ENCODE results near the gene CNGB1. TPM values are rescaled to one million over a fixed set of nuclear protein-coding genes. Genes with fewer than 3 reads are reported as not detected.

Gene CNGB1
- polyA plus RNA-seq, 1 experiment: not detected

DNA sequence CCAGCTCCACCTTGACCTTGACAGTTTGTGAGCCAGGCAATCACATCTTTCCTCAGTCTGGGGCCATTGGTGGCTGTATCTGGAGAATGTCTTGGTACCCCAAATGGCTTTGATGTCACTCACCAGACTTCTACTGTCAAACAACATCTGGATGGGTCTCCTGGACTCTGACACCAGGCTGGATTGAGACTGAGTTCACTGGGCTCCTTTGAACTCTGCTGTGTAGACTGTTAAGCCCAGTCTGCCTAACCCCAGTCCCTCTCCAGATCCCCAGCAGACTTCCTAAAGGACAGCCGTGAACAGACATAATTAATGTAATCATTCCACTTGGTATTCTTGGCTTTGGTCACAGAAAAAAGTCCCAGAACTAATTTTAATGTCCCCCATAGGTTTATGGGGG is 84.5 kb downstream of the CNGB1 start:
- ChIA-PET POLR2A (no interaction called here), CTCF (interaction anchor here (1.8 kb wide), 1 partner anchor 20 kb away, joined by 5 read pairs; no protein-coding TSS in a partner anchor)
- Histone ChIP-seq H3K4me3 (ENCODE audit: low read depth, low read length) (no peak overlapping the region), H3K36me3 (ENCODE audit: control insufficient read depth, insufficient read depth, low read length) (no peaks in the 10 kb centered on the region), H3K27me3 (ENCODE audit: control insufficient read depth, insufficient read depth, low read length) (peaks cover 13% of the 10 kb centered on the region)
- DNase-seq (ENCODE audit: low read depth): no peak
- TF ChIP-seq, protein P1, sequence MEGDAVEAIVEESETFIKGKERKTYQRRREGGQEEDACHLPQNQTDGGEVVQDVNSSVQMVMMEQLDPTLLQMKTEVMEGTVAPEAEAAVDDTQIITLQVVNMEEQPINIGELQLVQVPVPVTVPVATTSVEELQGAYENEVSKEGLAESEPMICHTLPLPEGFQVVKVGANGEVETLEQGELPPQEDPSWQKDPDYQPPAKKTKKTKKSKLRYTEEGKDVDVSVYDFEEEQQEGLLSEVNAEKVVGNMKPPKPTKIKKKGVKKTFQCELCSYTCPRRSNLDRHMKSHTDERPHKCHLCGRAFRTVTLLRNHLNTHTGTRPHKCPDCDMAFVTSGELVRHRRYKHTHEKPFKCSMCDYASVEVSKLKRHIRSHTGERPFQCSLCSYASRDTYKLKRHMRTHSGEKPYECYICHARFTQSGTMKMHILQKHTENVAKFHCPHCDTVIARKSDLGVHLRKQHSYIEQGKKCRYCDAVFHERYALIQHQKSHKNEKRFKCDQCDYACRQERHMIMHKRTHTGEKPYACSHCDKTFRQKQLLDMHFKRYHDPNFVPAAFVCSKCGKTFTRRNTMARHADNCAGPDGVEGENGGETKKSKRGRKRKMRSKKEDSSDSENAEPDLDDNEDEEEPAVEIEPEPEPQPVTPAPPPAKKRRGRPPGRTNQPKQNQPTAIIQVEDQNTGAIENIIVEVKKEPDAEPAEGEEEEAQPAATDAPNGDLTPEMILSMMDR (IDR thresholded peaks at IDR 0.05; ENCODE audit: insufficient read depth, low read depth, low read length): no peak

DNA sequence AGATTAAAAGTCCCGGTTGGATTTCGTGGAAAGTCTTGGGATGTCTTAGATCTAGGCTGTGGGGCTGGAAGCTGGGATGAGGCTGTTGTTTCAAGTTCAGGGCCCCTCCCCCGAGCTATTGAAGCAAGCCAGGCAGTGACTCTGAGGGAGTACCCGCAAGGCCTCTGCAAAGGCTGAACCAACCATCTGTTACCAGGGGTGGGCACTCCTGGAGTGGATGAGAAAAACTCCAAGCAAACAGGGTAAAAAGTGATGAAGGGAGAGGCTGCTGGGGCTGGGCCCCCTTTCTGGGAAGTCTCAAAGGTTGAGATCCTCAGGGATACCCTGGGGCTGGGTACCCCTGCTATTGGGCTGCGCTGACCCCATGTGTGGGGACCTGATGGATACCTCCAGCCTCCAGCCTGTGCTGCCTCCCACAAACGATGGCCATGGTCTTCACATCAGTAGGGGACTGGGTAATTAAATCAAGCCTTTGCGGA is 86.2 kb downstream of the CNGB1 start:
- no peak for DNase-seq (ENCODE audit: low read depth)
- TF ChIP-seq, protein P1 (IDR thresholded peaks at IDR 0.05; ENCODE audit: insufficient read depth, low read depth, low read length): no peak
- POLR2A ChIA-PET: no interaction called here
- Histone ChIP-seq H3K27me3 (ENCODE audit: control insufficient read depth, insufficient read depth, low read length) (peaks cover 13% of the 10 kb centered on the region), H3K4me3 (ENCODE audit: low read depth, low read length) (no peak overlapping the region), H3K36me3 (ENCODE audit: control insufficient read depth, insufficient read depth, low read length) (no peaks in the 10 kb centered on the region)
- CTCF ChIA-PET: interaction anchor here (1.1 kb wide), 2 partner anchors 14 to 127 kb away, joined by 3 to 4 read pairs; no protein-coding TSS in a partner anchor

DNA sequence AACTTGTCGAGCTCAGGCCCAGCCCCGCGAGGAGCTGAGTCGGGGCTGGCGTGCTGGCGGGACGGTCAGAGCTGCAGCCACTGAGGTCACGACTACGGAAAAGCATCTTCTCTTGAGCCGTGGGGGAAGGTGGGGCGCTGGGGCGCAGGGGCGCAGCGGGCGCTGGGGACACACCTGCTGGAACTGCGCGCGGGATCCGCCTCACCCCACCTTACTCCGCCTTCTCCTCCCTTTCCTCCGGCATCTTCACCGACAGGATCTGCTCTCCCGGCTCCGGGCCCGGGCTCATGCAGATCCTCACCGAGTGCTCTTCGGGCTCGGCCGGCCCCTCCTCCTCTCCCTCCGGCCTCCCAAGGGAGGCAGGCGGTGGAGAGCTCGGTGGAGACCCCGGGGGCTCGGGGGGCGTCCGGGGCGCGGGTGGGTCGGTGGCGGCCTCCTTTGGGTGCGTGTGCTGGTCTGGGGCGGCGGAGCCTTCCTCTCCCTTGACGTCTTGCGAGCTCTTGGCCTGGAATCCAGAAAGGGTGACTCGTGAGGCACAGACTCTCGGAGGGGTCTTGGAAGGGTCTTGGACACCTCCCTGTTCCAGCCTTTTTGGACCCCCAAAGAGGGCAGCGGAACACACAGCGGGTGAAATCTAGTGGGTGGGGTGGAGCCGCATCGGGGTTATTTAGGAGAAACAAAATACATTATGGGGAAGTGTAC is 86.8 kb downstream of the CNGB1 start:
- Histone ChIP-seq H3K36me3 (ENCODE audit: control insufficient read depth, insufficient read depth, low read length) (no peaks in the 10 kb centered on the region), H3K27me3 (ENCODE audit: control insufficient read depth, insufficient read depth, low read length) (peaks cover 13% of the 10 kb centered on the region), H3K4me3 (ENCODE audit: low read depth, low read length) (no peak overlapping the region)
- TF ChIP-seq, protein P1 (IDR thresholded peaks at IDR 0.05; ENCODE audit: insufficient read depth, low read depth, low read length): no peak
- CTCF ChIA-PET: interaction anchor here (0.6 to 1.1 kb wide), 5 partner anchors 13 to 1350 kb away, joined by 3 to 7 read pairs (median 3); no protein-coding TSS in a partner anchor
- POLR2A ChIA-PET: no interaction called here
- no peak for DNase-seq (ENCODE audit: low read depth)

GRCh38 chr16:57883480-57883879 is 87.4 kb downstream of the CNGB1 start:
- no peak overlapping the region for H3K4me3 ChIP-seq (ENCODE audit: low read depth, low read length)
- H3K36me3 ChIP-seq (ENCODE audit: control insufficient read depth, insufficient read depth, low read length): no peaks in the 10 kb centered on the region
- no peak for DNase-seq (ENCODE audit: low read depth)
- ChIA-PET POLR2A (interaction anchor here (0.6 kb wide), 1 partner anchor 148 kb away, joined by 10 read pairs; no protein-coding TSS in a partner anchor), CTCF (interaction anchor here (0.6 to 1.6 kb wide), 6 partner anchors 7 to 1349 kb away, joined by 3 to 7 read pairs (median 4); no protein-coding TSS in a partner anchor)
- peaks cover 13% of the 10 kb centered on the region for H3K27me3 ChIP-seq (ENCODE audit: control insufficient read depth, insufficient read depth, low read length)
- TF ChIP-seq, protein P1 (IDR thresholded peaks at IDR 0.05; ENCODE audit: insufficient read depth, low read depth, low read length): no peak

DNA sequence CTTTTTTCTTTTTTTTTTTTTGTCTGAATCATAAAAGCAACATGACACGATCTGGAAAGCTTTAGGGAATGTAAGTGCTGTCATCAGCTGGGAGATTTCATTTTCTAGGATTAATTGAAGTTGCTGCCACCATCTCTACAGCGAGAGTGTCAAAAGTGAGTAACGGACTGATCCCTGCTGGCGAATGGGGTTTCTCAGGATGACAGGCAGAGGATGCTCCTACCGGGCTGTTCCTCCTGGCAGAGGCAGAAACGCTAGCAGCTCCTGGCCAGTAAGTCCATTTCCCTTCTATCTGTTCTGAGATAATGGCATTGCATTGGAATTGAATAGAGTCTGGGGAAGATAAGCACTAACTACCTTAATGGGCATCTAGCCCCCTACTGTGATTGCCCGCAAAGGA is 88.1 kb downstream of the CNGB1 start:
- POLR2A ChIA-PET: interaction anchor here (0.6 kb wide), 3 partner anchors 147 to 245 kb away, joined by 7 to 10 read pairs (median 10); no protein-coding TSS in a partner anchor
- H3K4me3 ChIP-seq (ENCODE audit: low read depth, low read length): no peak overlapping the region
- CTCF ChIA-PET: interaction anchor here (1.6 kb wide), 1 partner anchor 8 kb away, joined by 5 read pairs; no protein-coding TSS in a partner anchor
- DNase-seq (ENCODE audit: low read depth): no peak
- TF ChIP-seq, protein P1 (IDR thresholded peaks at IDR 0.05; ENCODE audit: insufficient read depth, low read depth, low read length): no peak
- peaks cover 15% of the 10 kb centered on the region for H3K27me3 ChIP-seq (ENCODE audit: control insufficient read depth, insufficient read depth, low read length)
- H3K36me3 ChIP-seq (ENCODE audit: control insufficient read depth, insufficient read depth, low read length): no peaks in the 10 kb centered on the region
